Trophoblast cell (in vitro differentiated cells and primary cell): ENCODE data around the gene HERC4.

Experiments
- DNase-seq, 2 donors: peaks; one replicate each; pipeline ENCODE4 v3.0.0-alpha.2; 2016
- H2AFZ ChIP-seq: 2 replicates; pipeline ENCODE4 v1.6.1; 2013; ENCODE audit warnings: low read length, moderate library complexity, mild to moderate bottlenecking; ENCODE audit not compliant: insufficient read depth, poor library complexity
- H2AK5ac ChIP-seq: 2 replicates; pipeline ENCODE4 v1.6.1; 2013; ENCODE audit warnings: mild to moderate bottlenecking, low read length
- H2BK120ac ChIP-seq: 2 replicates; pipeline ENCODE4 v1.6.1; 2013; ENCODE audit warnings: low read length, mild to moderate bottlenecking, moderate library complexity; ENCODE audit not compliant: insufficient read depth, poor library complexity
- H2BK12ac ChIP-seq: 2 replicates; pipeline ENCODE4 v1.6.1; 2013; ENCODE audit warnings: mild to moderate bottlenecking, low read length, moderate library complexity
- H2BK5ac ChIP-seq: 2 replicates; pipeline ENCODE4 v1.6.1; 2013; ENCODE audit warnings: low read length, low read depth, moderate library complexity, mild to moderate bottlenecking; ENCODE audit not compliant: poor library complexity
- H3K14ac ChIP-seq: 2 replicates; pipeline ENCODE4 v1.6.1; 2013; ENCODE audit warnings: mild to moderate bottlenecking, low read length
- H3K18ac ChIP-seq: 2 replicates; pipeline ENCODE4 v1.6.1; 2013; ENCODE audit warnings: mild to moderate bottlenecking, low read length
- H3K23ac ChIP-seq: 2 replicates; pipeline ENCODE4 v1.6.1; 2013; ENCODE audit warnings: low read length
- H3K27ac ChIP-seq: 2 replicates; pipeline ENCODE4 v1.5.1; 2013; ENCODE audit warnings: low read depth, mild to moderate bottlenecking, inconsistent platforms, low read length, moderate library complexity
- H3K27me3 ChIP-seq: 2 replicates; pipeline ENCODE4 v1.6.1; 2013; ENCODE audit warnings: inconsistent platforms, mild to moderate bottlenecking, low read length, moderate library complexity; ENCODE audit not compliant: insufficient read depth
- H3K36me3 ChIP-seq, 2 experiments: 1 replicate in 1 of 2; 2 replicates in 1 of 2; pipeline ENCODE4 v1.6.1; 2013; ENCODE audit warnings: low read length in 2 of 2, mild to moderate bottlenecking in 2 of 2, moderate library complexity in 1 of 2; ENCODE audit not compliant: insufficient read depth in 2 of 2, control insufficient read depth in 1 of 2
- H3K4ac ChIP-seq: 2 replicates; pipeline ENCODE4 v1.6.1; 2013; ENCODE audit warnings: low read depth, mild to moderate bottlenecking, low read length, moderate library complexity
- H3K4me1 ChIP-seq, 2 experiments: 1 replicate in 1 of 2; 2 replicates in 1 of 2; pipeline ENCODE4 v1.6.1; 2013; ENCODE audit warnings: low read length in 2 of 2, mild to moderate bottlenecking in 2 of 2, moderate library complexity in 1 of 2; ENCODE audit not compliant: insufficient read depth in 2 of 2, control insufficient read depth in 1 of 2
- H3K4me2 ChIP-seq: 2 replicates; pipeline ENCODE4 v1.6.1; 2013; ENCODE audit warnings: inconsistent platforms, mild to moderate bottlenecking, low read length, moderate library complexity
- H3K4me3 ChIP-seq: 2 replicates; pipeline ENCODE4 v1.5.1; 2013; ENCODE audit warnings: mild to moderate bottlenecking, low read depth, low read length, inconsistent platforms
- H3K79me1 ChIP-seq: one replicate; pipeline ENCODE4 v1.6.1; 2013; ENCODE audit warnings: low read length
- H3K79me2 ChIP-seq: 2 replicates; pipeline ENCODE4 v1.6.1; 2013; ENCODE audit warnings: low read length, mild to moderate bottlenecking; ENCODE audit not compliant: control insufficient read depth, insufficient read depth, poor library complexity
- H3K9ac ChIP-seq: 2 replicates; pipeline ENCODE4 v1.6.1; 2013; ENCODE audit warnings: mild to moderate bottlenecking, low read length
- H3K9me3 ChIP-seq: 2 replicates; pipeline ENCODE4 v1.6.1; 2013; ENCODE audit warnings: low read depth, mild to moderate bottlenecking, control low read depth, inconsistent platforms, low read length; ENCODE audit not compliant: insufficient read depth
- H4K12ac ChIP-seq: 2 replicates; pipeline ENCODE4 v1.6.1; 2013; ENCODE audit warnings: low read depth, mild to moderate bottlenecking, low read length, moderate library complexity
- H4K8ac ChIP-seq: 2 replicates; pipeline ENCODE4 v1.6.1; 2013; ENCODE audit warnings: low read depth, mild to moderate bottlenecking, low read length, moderate library complexity
- H4K91ac ChIP-seq: one replicate; pipeline ENCODE4 v1.6.1; 2013; ENCODE audit warnings: low read depth, mild to moderate bottlenecking, low read length, moderate library complexity
- WGBS: extraction: QIAGEN DNeasy Blood & Tissue Kit; methylation state at CpG from one replicate; pipeline ENCODE4 v1.1.7; 2013; ENCODE audit warnings: missing lambda C conversion rate; ENCODE audit not compliant: insufficient read length, insufficient coverage; ENCODE audit errors: extremely low coverage; 5-methylcytosine and 5-hydroxymethylcytosine counted together

The HERC4 gene

GRCh38 chr10:68103261-68103878 lies 28.3 kb upstream of the HERC4 start:
- Histone ChIP-seq H2AFZ (no peak overlapping the region), H2BK5ac (no peak overlapping the region), H3K27ac (no peak overlapping the region), H3K36me3 (no peaks in the 10 kb centered on the region), H3K4me2 (no peak overlapping the region), H4K12ac (no peak overlapping the region), H3K4me1 (no peaks in the 10 kb centered on the region), H2BK12ac (no peak overlapping the region), H2BK120ac (no peak overlapping the region), H3K9me3 (no peaks in the 10 kb centered on the region), H3K14ac (no peak overlapping the region), H3K18ac (no peak overlapping the region), H3K4me3 (no peak overlapping the region), H3K23ac (no peak overlapping the region), H3K27me3 (no peaks in the 10 kb centered on the region), H3K4ac (no peak overlapping the region), H3K79me2 (no peaks in the 10 kb centered on the region), H3K9ac (no peak overlapping the region), H3K79me1 (no peaks in the 10 kb centered on the region), H4K91ac (no peak overlapping the region), H2AK5ac (no peak overlapping the region), H4K8ac (no peak overlapping the region)
- no CpG with 5 or more reads among the region's 4 CpGs for WGBS
- peak; percentile 51 to 66 for DNase-seq

GRCh38 chr10:68101066-68101465 lies 26.0 kb upstream of the HERC4 start:
- Histone ChIP-seq H3K14ac (no peak overlapping the region), H3K23ac (no peak overlapping the region), H3K36me3 (no peaks in the 10 kb centered on the region), H4K91ac (no peak overlapping the region), H2BK5ac (no peak overlapping the region), H3K79me2 (no peaks in the 10 kb centered on the region), H3K4ac (no peak overlapping the region), H3K9ac (no peak overlapping the region), H2AK5ac (no peak overlapping the region), H3K27ac (no peak overlapping the region), H4K12ac (no peak overlapping the region), H2BK12ac (no peak overlapping the region), H3K18ac (no peak overlapping the region), H4K8ac (no peak overlapping the region), H3K27me3 (no peaks in the 10 kb centered on the region), H3K79me1 (no peaks in the 10 kb centered on the region), H2AFZ (no peak overlapping the region), H3K4me1 (no peaks in the 10 kb centered on the region), H3K9me3 (no peaks in the 10 kb centered on the region), H2BK120ac (no peak overlapping the region), H3K4me3 (no peak overlapping the region), H3K4me2 (no peak overlapping the region)
- no CpG with 5 or more reads among the region's 2 CpGs for WGBS
- no peak for DNase-seq

GRCh38 chr10:68099736-68100135 lies 24.7 kb upstream of the HERC4 start:
- H3K4ac ChIP-seq, result no peak overlapping the region
- WGBS, result no CpG with 5 or more reads among the region's 3 CpGs
- no peak overlapping the region for H3K4me3 ChIP-seq
- H3K9me3 ChIP-seq, result no peaks in the 10 kb centered on the region
- H2AFZ ChIP-seq, result no peak overlapping the region
- H3K79me2 ChIP-seq, result no peaks in the 10 kb centered on the region
- no peak overlapping the region for H4K8ac ChIP-seq
- no peak overlapping the region for H3K14ac ChIP-seq
- no peak overlapping the region for H2BK12ac ChIP-seq
- DNase-seq, result peak; percentile 4 to 30
- H3K79me1 ChIP-seq, result peaks cover under 1% of the 10 kb centered on the region
- no peak overlapping the region for H3K27ac ChIP-seq
- H3K23ac ChIP-seq, result no peak overlapping the region
- H3K4me1 ChIP-seq, result peaks cover 0 to 6% of the 10 kb centered on the region in 2 experiments
- H3K18ac ChIP-seq, result no peak overlapping the region
- no peak overlapping the region for H4K91ac ChIP-seq
- no peaks in the 10 kb centered on the region for H3K27me3 ChIP-seq
- no peak overlapping the region for H2BK5ac ChIP-seq
- H3K36me3 ChIP-seq, result no peaks in the 10 kb centered on the region
- H2BK120ac ChIP-seq, result no peak overlapping the region
- H2AK5ac ChIP-seq, result no peak overlapping the region
- H4K12ac ChIP-seq, result no peak overlapping the region
- H3K4me2 ChIP-seq, result no peak overlapping the region
- no peak overlapping the region for H3K9ac ChIP-seq

- H3K4me3 ChIP-seq, result no peak overlapping the region
- H2AK5ac ChIP-seq, result no peak overlapping the region
- no peak overlapping the region for H3K4ac ChIP-seq
- H3K18ac ChIP-seq, result no peak overlapping the region
- no peak overlapping the region for H2BK12ac ChIP-seq
- no peak overlapping the region for H4K91ac ChIP-seq
- peaks cover 4% of the 10 kb centered on the region for H3K79me1 ChIP-seq
- no CpG with 5 or more reads among the region's 4 CpGs for WGBS
- H3K9ac ChIP-seq, result no peak overlapping the region
- no peak overlapping the region for H3K27ac ChIP-seq
- no peak overlapping the region for H3K4me2 ChIP-seq
- H4K8ac ChIP-seq, result no peak overlapping the region
- no peaks in the 10 kb centered on the region for H3K27me3 ChIP-seq
- DNase-seq, result peak; percentile 75 to 78
- no peaks in the 10 kb centered on the region for H3K36me3 ChIP-seq
- H3K14ac ChIP-seq, result no peak overlapping the region
- no peaks in the 10 kb centered on the region for H3K79me2 ChIP-seq
- H3K4me1 ChIP-seq, result peaks cover 0 to 9% of the 10 kb centered on the region in 2 experiments
- no peak overlapping the region for H2BK5ac ChIP-seq
- no peaks in the 10 kb centered on the region for H3K9me3 ChIP-seq
- no peak overlapping the region for H3K23ac ChIP-seq
- no peak overlapping the region for H2AFZ ChIP-seq
- H2BK120ac ChIP-seq, result no peak overlapping the region
- no peak overlapping the region for H4K12ac ChIP-seq
These were observed 21.9 kb upstream of the HERC4 start for GRCh38 chr10:68096913-68097516.
